Esophagus muscularis mucosa (tissue), 4 donors: ENCODE data around the gene SNX8. TPM values are rescaled to one million over a fixed set of nuclear protein-coding genes. Genes with fewer than 3 reads are reported as not detected.

Experiments used
- DNase-seq: peaks from one replicate; pipeline ENCODE4 v3.0.0-alpha.2; 2017; ENCODE audit errors: extremely low spot score
- H3K27ac ChIP-seq, 4 donors: fragments of 200-600 bp; sonication (generic); replicated peaks in 1 of 4; 1 replicate in 3 of 4; 2 replicates in 1 of 4; pipeline ENCODE4 v1.5.1; 2016 to 2019; ENCODE audit warnings: mild to moderate bottlenecking in 1 of 4
- H3K27me3 ChIP-seq, 4 donors: fragments of 200-600 bp; sonication (generic); one replicate each; pipeline versions ENCODE4 v1.5.1 to v1.6.0; 2016 to 2019
- H3K36me3 ChIP-seq, 4 donors: fragments of 200-600 bp; sonication (generic); one replicate each; pipeline ENCODE4 v1.5.1; 2016 to 2019
- H3K4me1 ChIP-seq, 4 donors: fragments of 200-600 bp; sonication (generic); one replicate each; pipeline ENCODE4 v1.5.1; 2016 to 2019
- H3K4me3 ChIP-seq, 4 donors: fragments of 200-600 bp; sonication (generic); 1 replicate in 2 of 4; 2 replicates in 2 of 4; pipeline ENCODE4 v1.5.1; 2016 to 2019; ENCODE audit warnings: mild to moderate bottlenecking in 4 of 4, moderate library complexity in 1 of 4
- H3K9me3 ChIP-seq, 4 donors: fragments of 200-600 bp; sonication (generic); 1 replicate in 3 of 4; 2 replicates in 1 of 4; pipeline ENCODE4 v1.5.1; 2016 to 2019
- EP300 ChIP-seq: sonication (generic); formaldehyde crosslinking; IDR thresholded peaks from one replicate; pipeline ENCODE4 v1.6.1; 2017; ENCODE audit warnings: antibody characterized with exemption
- POLR2A ChIP-seq: fragments of 450-650 bp; IDR thresholded peaks from one replicate; pipeline ENCODE4 v1.6.1; 2017; ENCODE audit warnings: antibody characterized with exemption, moderate library complexity, mild to moderate bottlenecking, low read depth
- POLR2AphosphoS5 ChIP-seq, 2 donors: sonication (generic); formaldehyde crosslinking; IDR thresholded peaks; one replicate each; pipeline ENCODE4 v1.6.1; 2017; ENCODE audit warnings: antibody characterized with exemption in 2 of 2
- WGBS: methylation state at CpG from one replicate; pipeline ENCODE4 v1.1.5; 2018; 5-methylcytosine and 5-hydroxymethylcytosine counted together
- intact Hi-C: fragments of 100-400 bp; cut with DNase I; formaldehyde crosslinking; loops from one replicate; pipeline ENCODE4 v1.15.1; 2023
- total RNA-seq, 4 donors: library from RNA; depleted of rRNA; stranded (reverse); fragments of >200 nt; gene quantifications; one replicate each; pipeline versions ENCODE4 v1.1.0 to v1.2.1, GENCODE V29; 2016
- TF ChIP-seq, protein P1 (sequence below), 3 experiments: fragments of 200-600 bp in 2 of 3; fragments of 450-650 bp in 1 of 3; sonication (generic) in 2 of 3; IDR thresholded peaks; one replicate each; pipeline ENCODE4 v1.5.1; 2017 to 2019; ENCODE audit warnings: antibody characterized with exemption in 3 of 3, mild to moderate bottlenecking in 2 of 3, moderate library complexity in 1 of 3

The SNX8 gene
- total RNA-seq, 4 donors from 2014 or later = 6.8 to 9.9 (median 8.7) TPM

DNA sequence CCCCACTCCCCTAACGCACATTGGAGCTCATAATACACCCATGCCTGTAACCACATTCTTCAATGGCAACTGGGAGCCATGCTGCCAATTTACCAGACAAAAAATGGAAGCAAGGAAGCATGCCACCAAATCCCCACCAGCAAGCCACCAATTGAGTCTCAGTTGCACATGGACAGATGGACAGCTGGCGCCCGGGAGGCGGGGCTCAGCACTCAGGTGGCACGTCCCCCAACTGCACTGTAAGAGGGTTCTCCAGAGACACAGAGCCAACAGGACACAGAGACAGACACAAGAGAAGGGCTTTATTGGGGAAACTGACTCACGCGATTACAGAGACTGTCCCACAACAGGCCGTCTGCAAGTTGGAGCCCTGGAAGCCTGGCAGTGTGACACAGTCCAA lies 84.0 kb downstream of the SNX8 start:
- intact Hi-C loops = no loop called here

GRCh38 chr7:2229467-2229866 lies 84.8 kb downstream of the SNX8 start:
- DNase-seq = no peak
- no peak overlapping the region for H3K4me3 ChIP-seq
- no peaks in the 10 kb centered on the region for H3K27me3 ChIP-seq
- TF ChIP-seq EP300 = no peak
- no peak for TF ChIP-seq POLR2A
- TF ChIP-seq, protein P1, sequence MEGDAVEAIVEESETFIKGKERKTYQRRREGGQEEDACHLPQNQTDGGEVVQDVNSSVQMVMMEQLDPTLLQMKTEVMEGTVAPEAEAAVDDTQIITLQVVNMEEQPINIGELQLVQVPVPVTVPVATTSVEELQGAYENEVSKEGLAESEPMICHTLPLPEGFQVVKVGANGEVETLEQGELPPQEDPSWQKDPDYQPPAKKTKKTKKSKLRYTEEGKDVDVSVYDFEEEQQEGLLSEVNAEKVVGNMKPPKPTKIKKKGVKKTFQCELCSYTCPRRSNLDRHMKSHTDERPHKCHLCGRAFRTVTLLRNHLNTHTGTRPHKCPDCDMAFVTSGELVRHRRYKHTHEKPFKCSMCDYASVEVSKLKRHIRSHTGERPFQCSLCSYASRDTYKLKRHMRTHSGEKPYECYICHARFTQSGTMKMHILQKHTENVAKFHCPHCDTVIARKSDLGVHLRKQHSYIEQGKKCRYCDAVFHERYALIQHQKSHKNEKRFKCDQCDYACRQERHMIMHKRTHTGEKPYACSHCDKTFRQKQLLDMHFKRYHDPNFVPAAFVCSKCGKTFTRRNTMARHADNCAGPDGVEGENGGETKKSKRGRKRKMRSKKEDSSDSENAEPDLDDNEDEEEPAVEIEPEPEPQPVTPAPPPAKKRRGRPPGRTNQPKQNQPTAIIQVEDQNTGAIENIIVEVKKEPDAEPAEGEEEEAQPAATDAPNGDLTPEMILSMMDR (IDR thresholded peaks at IDR 0.05) = no peak
- no peak for TF ChIP-seq POLR2AphosphoS5 (IDR thresholded peaks at IDR 0.05)
- WGBS = 96% methylated on average over 7 of the region's 7 CpGs
- H3K4me1 ChIP-seq = peaks cover 24 to 45% (median 34%) of the 10 kb centered on the region in 4 donors
- intact Hi-C loops = no loop called here
- no peak overlapping the region for H3K27ac ChIP-seq
- H3K9me3 ChIP-seq = no peaks in the 10 kb centered on the region
- peaks cover 18 to 59% (median 53%) of the 10 kb centered on the region in 4 donors for H3K36me3 ChIP-seq

More for the DNA sequence above, 84.0 kb downstream of the SNX8 start:
- H3K4me1 ChIP-seq = peaks cover 24 to 45% (median 34%) of the 10 kb centered on the region in 4 donors
- H3K27ac ChIP-seq = no peak overlapping the region
- 94% methylated on average over 5 of the region's 8 CpGs for WGBS
- no peak for TF ChIP-seq POLR2A
- TF ChIP-seq POLR2AphosphoS5 (IDR thresholded peaks at IDR 0.05) = no peak
- no peak for TF ChIP-seq EP300
- TF ChIP-seq, protein P1 (IDR thresholded peaks at IDR 0.05) = no peak
- no peak overlapping the region for H3K4me3 ChIP-seq
- H3K36me3 ChIP-seq = peaks cover 21 to 59% (median 53%) of the 10 kb centered on the region in 4 donors
- DNase-seq = no peak
- H3K9me3 ChIP-seq = no peaks in the 10 kb centered on the region
- H3K27me3 ChIP-seq = no peaks in the 10 kb centered on the region

DNA sequence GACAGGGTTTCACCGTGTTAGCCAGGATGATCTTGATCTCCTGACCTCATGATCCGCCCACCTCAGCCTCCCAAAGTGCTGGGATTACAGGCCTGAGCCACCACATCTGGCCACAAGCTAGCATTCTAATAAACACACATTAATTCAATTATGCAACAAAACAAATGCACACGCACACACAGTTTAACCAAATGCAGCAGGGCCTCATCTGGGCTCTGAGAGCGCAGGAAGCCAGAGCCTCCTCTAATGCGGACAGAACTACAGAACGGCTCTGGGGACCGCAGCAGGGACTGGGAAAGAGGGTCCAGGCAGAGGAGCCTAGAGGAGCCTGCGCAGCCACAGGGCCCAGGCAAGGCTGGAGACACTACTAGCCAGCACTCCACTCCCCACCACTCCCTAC lies 85.3 kb downstream of the SNX8 start:
- H3K4me1 ChIP-seq = peaks cover 24 to 43% (median 36%) of the 10 kb centered on the region in 4 donors
- TF ChIP-seq EP300 (no peak), POLR2AphosphoS5 (IDR thresholded peaks at IDR 0.05) (no peak), POLR2A (no peak)
- TF ChIP-seq, protein P1 (IDR thresholded peaks at IDR 0.05) = no peak
- no peak overlapping the region for H3K27ac ChIP-seq
- no peaks in the 10 kb centered on the region for H3K9me3 ChIP-seq
- intact Hi-C loops = no loop called here
- no peak for DNase-seq
- 85% methylated on average over 8 of the region's 8 CpGs for WGBS
- no peak overlapping the region for H3K4me3 ChIP-seq
- no peaks in the 10 kb centered on the region for H3K27me3 ChIP-seq
- H3K36me3 ChIP-seq = peaks cover 16 to 60% (median 53%) of the 10 kb centered on the region in 4 donors

DNA sequence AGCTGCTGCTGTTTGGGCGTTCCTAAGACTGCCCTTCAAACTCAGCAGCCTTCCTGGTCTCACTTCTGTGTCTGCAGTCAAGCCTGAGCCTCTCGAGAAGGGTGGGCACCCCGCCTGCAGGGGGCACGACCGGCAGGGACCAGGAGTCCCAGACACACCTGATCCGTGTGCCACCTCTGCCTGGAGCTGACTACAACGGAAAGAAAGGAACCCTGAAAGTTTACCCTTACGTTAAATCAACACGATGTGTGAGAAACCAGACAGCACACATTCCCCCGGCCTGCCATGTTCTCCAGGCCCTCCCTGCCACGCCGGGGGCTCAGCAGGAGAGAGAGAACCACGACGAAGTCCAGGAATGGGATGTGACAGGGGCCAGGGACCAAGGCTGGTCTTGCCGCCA lies 86.5 kb downstream of the SNX8 start:
- no peaks in the 10 kb centered on the region for H3K27me3 ChIP-seq
- TF ChIP-seq POLR2AphosphoS5 (IDR thresholded peaks at IDR 0.05) = no peak
- H3K4me3 ChIP-seq = no peak overlapping the region
- H3K9me3 ChIP-seq = no peaks in the 10 kb centered on the region
- peaks cover 16 to 71% (median 64%) of the 10 kb centered on the region in 4 donors for H3K36me3 ChIP-seq
- 91% methylated on average over 13 of the region's 15 CpGs for WGBS
- no peak for DNase-seq
- peaks cover 18 to 37% (median 29%) of the 10 kb centered on the region in 4 donors for H3K4me1 ChIP-seq
- intact Hi-C loops = no loop called here
- H3K27ac ChIP-seq = no peak overlapping the region

- Histone ChIP-seq H3K36me3 (peaks cover 16 to 90% (median 83%) of the 10 kb centered on the region in 4 donors), H3K27me3 (no peaks in the 10 kb centered on the region), H3K27ac (no peak overlapping the region), H3K4me1 (peaks cover 4 to 22% (median 15%) of the 10 kb centered on the region in 4 donors), H3K4me3 (no peak overlapping the region), H3K9me3 (no peaks in the 10 kb centered on the region)
- intact Hi-C loops = no loop called here
- no peak for TF ChIP-seq POLR2AphosphoS5 (IDR thresholded peaks at IDR 0.05)
- TF ChIP-seq POLR2A = no peak
- no peak for TF ChIP-seq EP300
- TF ChIP-seq, protein P1 (IDR thresholded peaks at IDR 0.05) = no peak
- DNase-seq = no peak
- 93% methylated on average over 13 of the region's 13 CpGs for WGBS
Measured at GRCh38 chr7:2225830-2226229, 88.4 kb downstream of the SNX8 start.
